OCI-LY1 (cell line): ENCODE results near the gene RELA.

Experiments
- H2AFZ ChIP-seq: fragments of 200-600 bp; sonication (generic), shearing (Covaris generic); 2 replicates; pipeline ENCODE4 v1.6.0; 2014; ENCODE audit warnings: antibody characterized with exemption, mild to moderate bottlenecking, low read length
- H3F3A ChIP-seq: fragments of 200-600 bp; sonication (generic), shearing (Covaris generic); 2 replicates; pipeline ENCODE4 v1.6.0; 2014; ENCODE audit warnings: mild to moderate bottlenecking, antibody characterized with exemption, low read length, moderate library complexity; ENCODE audit not compliant: insufficient read depth
- H3K27ac ChIP-seq: fragments of 200-600 bp; sonication (generic); 2 replicates; pipeline ENCODE4 v1.5.1; 2014; ENCODE audit warnings: low read length, mixed run types, mild to moderate bottlenecking, low read depth; ENCODE audit not compliant: poor library complexity, severe bottlenecking
- H3K27me3 ChIP-seq: fragments of 200-600 bp; sonication (generic); 2 replicates; pipeline ENCODE4 v1.6.0; 2014; ENCODE audit warnings: antibody characterized with exemption, mild to moderate bottlenecking, low read length, moderate library complexity; ENCODE audit not compliant: insufficient read depth
- H3K36me3 ChIP-seq: fragments of 200-600 bp; sonication (generic); 2 replicates; pipeline ENCODE4 v1.6.1; 2014; ENCODE audit warnings: mild to moderate bottlenecking, antibody characterized with exemption, low read length, moderate library complexity, mixed read lengths; ENCODE audit not compliant: insufficient read depth
- H3K4me1 ChIP-seq: fragments of 200-600 bp; sonication (generic); 2 replicates; pipeline ENCODE4 v1.5.1; 2014; ENCODE audit warnings: mild to moderate bottlenecking, low read length, moderate library complexity; ENCODE audit not compliant: insufficient read depth, severe bottlenecking
- H3K4me2 ChIP-seq: fragments of 200-600 bp; sonication (generic), shearing (Covaris generic); 2 replicates; pipeline ENCODE4 v1.6.1; 2014; ENCODE audit warnings: low read length
- H3K4me3 ChIP-seq: fragments of 200-600 bp; sonication (generic); 2 replicates; pipeline ENCODE4 v1.5.1; 2014; ENCODE audit warnings: low read length, low read depth, mild to moderate bottlenecking, mixed read lengths; ENCODE audit not compliant: poor library complexity, severe bottlenecking
- H3K79me2 ChIP-seq: fragments of 200-600 bp; shearing (Covaris generic); 2 replicates; pipeline ENCODE4 v1.6.1; 2016; ENCODE audit warnings: mixed run types, low read length, mixed read lengths; ENCODE audit not compliant: insufficient read depth
- H3K9ac ChIP-seq: fragments of 200-600 bp; sonication (generic), shearing (Covaris generic); 2 replicates; pipeline ENCODE4 v1.6.1; 2014; ENCODE audit warnings: mild to moderate bottlenecking, low read length, mixed read lengths
- H3K9me2 ChIP-seq: fragments of 200-600 bp; sonication (generic), shearing (Covaris generic); 2 replicates; pipeline ENCODE4 v1.6.1; 2014; ENCODE audit warnings: low read depth, mild to moderate bottlenecking, low read length, mixed read lengths
- H3K9me3 ChIP-seq: fragments of 200-600 bp; shearing (Covaris generic); 2 replicates; pipeline ENCODE4 v1.6.1; 2014; ENCODE audit warnings: low read length, mixed read lengths
- H4K20me1 ChIP-seq: fragments of 200-600 bp; sonication (generic), shearing (Covaris generic); 2 replicates; pipeline ENCODE4 v1.6.0; 2016; ENCODE audit warnings: mild to moderate bottlenecking, low read length; ENCODE audit not compliant: insufficient read depth
- EZH2 ChIP-seq: fragments of 200-600 bp; sonication (generic), shearing (Covaris generic); IDR thresholded peaks from 2 replicates; pipeline ENCODE4 v1.8.0; 2017; ENCODE audit warnings: borderline replicate concordance, mixed run types, mild to moderate bottlenecking, antibody characterized with exemption, low read length, moderate library complexity, mixed read lengths
- TF ChIP-seq, protein P1 (sequence below): fragments of 200-600 bp; sonication (generic), shearing (Covaris generic); IDR thresholded peaks from 2 replicates; pipeline ENCODE4 v1.5.1; 2017; ENCODE audit warnings: mild to moderate bottlenecking, antibody characterized with exemption, low read length, moderate library complexity, mixed read lengths

Gene RELA

DNA sequence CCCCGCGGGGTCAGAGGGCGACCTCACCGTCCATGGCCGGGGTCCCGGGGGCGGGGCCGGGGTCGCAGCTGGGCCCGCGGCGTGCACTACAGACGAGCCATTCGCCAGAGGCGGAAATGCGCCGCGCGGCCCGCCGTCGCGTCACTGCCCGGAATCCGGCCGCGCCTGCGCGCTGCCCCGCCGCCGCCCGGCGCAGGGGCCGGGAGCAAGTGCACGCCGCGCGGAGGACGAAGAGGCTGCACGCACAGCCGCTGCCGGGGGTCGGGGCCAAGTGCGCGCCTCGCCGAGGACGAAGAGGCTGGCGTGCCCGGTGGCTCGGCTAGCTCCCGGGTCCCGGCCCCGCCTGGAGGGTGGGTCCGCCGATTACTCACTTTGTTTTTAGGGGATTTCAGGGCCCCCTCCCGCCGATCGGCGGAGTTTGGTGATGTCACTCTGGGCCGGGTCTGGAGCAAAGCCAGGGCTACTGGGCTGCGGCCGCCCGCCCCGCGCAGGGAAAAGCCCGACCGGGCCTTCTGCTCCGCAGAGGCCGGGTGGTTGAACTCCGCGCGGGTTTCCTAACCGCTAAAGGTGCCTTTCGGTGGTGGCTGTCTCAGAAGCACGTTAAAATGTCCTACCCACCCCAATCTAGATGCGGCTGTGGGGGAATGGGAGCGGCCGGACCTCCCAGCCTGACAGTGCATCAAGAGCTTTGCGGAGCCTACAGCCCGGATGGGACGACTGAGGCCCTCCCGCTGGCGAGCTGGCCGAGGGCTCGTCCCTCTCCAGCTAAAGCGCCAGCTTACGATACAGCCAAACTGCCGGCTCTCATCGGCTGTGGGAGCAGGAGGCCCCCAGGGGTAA, at the start of gene RELA:
Gene RELA (minus strand): TSS at position 118 of the 840 bp plus-strand sequence. CDS start 84 bp downstream, at position 34.
- Histone ChIP-seq H3K27ac (peak within 1 kb of the TSS; percentile 81), H3K36me3 (peaks cover 36% of the 10 kb centered on the region), H3K4me2 (peak within 1 kb of the TSS; percentile 100), H4K20me1 (no peaks in the 10 kb centered on the region), H3K9me3 (no peaks in the 10 kb centered on the region), H3K79me2 (peaks cover 9% of the 10 kb centered on the region), H3F3A (no peaks in the 10 kb centered on the region), H3K9ac (peak within 1 kb of the TSS; percentile 87), H3K4me3 (peak within 1 kb of the TSS; percentile 91), H3K9me2 (no peaks in the 10 kb centered on the region), H3K27me3 (no peaks in the 10 kb centered on the region), H2AFZ (peak within 1 kb of the TSS; percentile 77; the same call in 1 of the 2 replicates), H3K4me1 (peaks cover 19% of the 10 kb centered on the region)
- TF ChIP-seq, protein P1, sequence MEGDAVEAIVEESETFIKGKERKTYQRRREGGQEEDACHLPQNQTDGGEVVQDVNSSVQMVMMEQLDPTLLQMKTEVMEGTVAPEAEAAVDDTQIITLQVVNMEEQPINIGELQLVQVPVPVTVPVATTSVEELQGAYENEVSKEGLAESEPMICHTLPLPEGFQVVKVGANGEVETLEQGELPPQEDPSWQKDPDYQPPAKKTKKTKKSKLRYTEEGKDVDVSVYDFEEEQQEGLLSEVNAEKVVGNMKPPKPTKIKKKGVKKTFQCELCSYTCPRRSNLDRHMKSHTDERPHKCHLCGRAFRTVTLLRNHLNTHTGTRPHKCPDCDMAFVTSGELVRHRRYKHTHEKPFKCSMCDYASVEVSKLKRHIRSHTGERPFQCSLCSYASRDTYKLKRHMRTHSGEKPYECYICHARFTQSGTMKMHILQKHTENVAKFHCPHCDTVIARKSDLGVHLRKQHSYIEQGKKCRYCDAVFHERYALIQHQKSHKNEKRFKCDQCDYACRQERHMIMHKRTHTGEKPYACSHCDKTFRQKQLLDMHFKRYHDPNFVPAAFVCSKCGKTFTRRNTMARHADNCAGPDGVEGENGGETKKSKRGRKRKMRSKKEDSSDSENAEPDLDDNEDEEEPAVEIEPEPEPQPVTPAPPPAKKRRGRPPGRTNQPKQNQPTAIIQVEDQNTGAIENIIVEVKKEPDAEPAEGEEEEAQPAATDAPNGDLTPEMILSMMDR: no peak
- TF ChIP-seq EZH2: no peak

DNA sequence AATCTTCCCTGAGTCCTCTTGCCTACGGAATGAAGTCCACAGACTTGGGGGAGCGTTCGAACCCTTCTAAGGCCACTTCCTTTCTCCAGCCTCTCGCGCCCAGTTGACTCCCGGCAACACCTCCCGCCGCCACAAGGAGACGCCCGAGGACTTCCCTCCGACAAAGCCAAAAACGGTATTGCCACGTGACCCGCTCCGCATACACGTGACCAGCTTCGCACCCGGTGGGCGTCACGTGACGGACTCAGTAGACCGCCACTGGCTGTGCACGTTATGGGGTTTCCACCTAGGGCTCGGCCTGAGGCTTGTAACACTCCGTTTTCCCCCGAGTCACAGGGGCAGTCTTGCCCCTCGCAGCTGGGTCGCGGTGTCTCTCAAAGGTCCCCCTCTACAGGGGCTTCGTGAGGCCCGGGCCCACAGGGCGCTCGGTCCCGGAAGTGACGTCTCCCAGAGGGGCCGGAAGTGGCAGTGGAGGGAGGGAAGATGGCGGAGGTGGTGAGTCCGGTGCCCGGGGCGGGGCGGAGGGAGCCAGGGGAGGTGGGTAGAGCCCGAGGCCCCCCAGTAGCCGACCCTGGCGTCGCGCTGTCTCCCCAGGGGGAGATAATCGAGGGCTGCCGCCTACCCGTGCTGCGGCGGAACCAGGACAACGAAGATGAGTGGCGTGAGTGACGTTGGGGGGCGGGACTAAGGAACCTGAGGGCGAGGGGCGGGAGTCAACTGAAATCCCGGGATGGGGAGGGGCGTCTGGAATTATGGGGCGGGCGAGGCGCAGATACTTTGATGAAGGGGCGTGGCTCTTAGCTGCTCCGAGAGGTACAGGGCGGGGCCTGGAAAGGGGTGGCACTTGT, 49.3 kb upstream of the RELA start, which contains the start of gene KAT5:
Gene KAT5 (plus strand): TSS at position 468 of the 848 bp plus-strand sequence. CDS start 16 bp downstream, at position 484.
- H3K9me2 ChIP-seq: no peaks in the 10 kb centered on the region
- TF ChIP-seq EZH2: no peak
- TF ChIP-seq, protein P1: peak; percentile 95

DNA sequence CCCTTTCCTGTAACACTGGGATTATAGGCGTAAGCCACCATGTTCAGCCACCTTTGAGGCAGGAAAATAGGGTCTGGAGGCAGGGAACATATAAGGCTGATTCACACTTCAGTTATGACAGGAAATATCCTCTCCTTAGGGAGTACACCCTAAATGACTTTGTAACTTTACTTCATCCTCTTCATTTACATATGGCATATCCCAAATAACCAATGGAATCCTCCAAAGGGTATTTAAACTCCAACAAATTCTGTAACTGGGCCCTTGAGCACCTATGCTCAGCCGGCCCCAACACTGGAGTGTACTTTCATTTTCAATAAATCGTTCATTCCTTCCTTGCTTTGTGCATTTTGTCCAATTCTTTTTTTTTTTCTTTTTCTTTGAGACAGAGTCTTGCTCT, 47.7 kb upstream of the RELA start:
- peaks cover 26% of the 10 kb centered on the region for H3K4me1 ChIP-seq
- no peak overlapping the region for H3K9ac ChIP-seq
- no peaks in the 10 kb centered on the region for H3K79me2 ChIP-seq
- H3K36me3 ChIP-seq: peaks cover 23% of the 10 kb centered on the region
- no peak overlapping the region for H3K27ac ChIP-seq
- H3K9me3 ChIP-seq: no peaks in the 10 kb centered on the region
- no peak overlapping the region for H2AFZ ChIP-seq
- no peaks in the 10 kb centered on the region for H3K9me2 ChIP-seq
- H3K27me3 ChIP-seq: no peaks in the 10 kb centered on the region
- H3K4me3 ChIP-seq: no peak overlapping the region
- no peaks in the 10 kb centered on the region for H3F3A ChIP-seq
- no peaks in the 10 kb centered on the region for H4K20me1 ChIP-seq
- no peak for TF ChIP-seq EZH2
- TF ChIP-seq, protein P1: no peak
- no peak overlapping the region for H3K4me2 ChIP-seq

More for the DNA sequence above, 49.3 kb upstream of the RELA start, which contains the start of gene KAT5:
- H2AFZ ChIP-seq: peak within 1 kb of the TSS; percentile 60
- no peaks in the 10 kb centered on the region for H3K27me3 ChIP-seq
- no peaks in the 10 kb centered on the region for H3F3A ChIP-seq
- H3K9me3 ChIP-seq: no peaks in the 10 kb centered on the region
- peaks cover 38% of the 10 kb centered on the region for H3K36me3 ChIP-seq
- H3K27ac ChIP-seq: peak within 1 kb of the TSS; percentile 90
- peak within 1 kb of the TSS; percentile 88 for H3K4me2 ChIP-seq
- H3K79me2 ChIP-seq: no peaks in the 10 kb centered on the region
- no peaks in the 10 kb centered on the region for H4K20me1 ChIP-seq
- H3K9ac ChIP-seq: peak within 1 kb of the TSS; percentile 80
- peaks cover 22% of the 10 kb centered on the region for H3K4me1 ChIP-seq
- H3K4me3 ChIP-seq: peak within 1 kb of the TSS; percentile 76
